Measurements from ENCODE around the gene CSDE1.
"Not testable (repeated sequence)": the region's sequence is repeated elsewhere in the genome, so short reads cannot be mapped to it uniquely, and the experiment has no call there.

Gene CSDE1

GRCh38 chr1:114757455-114758255 is at the start of gene CSDE1:
Gene CSDE1 (minus strand): TSS chr1:114757984. CDS start chr1:114739890, 18,094 bp downstream.
- DNase-seq = peak; percentile 99

- DNase-seq = not testable (repeated sequence)
Measured at GRCh38 chr1:114804449-114804848, 46.7 kb upstream of the CSDE1 start.

GRCh38 chr1:114803001-114803400 is 45.2 kb upstream of the CSDE1 start:
- no peak for DNase-seq

- DNase-seq = no peak
Measured at GRCh38 chr1:114794038-114794437, 36.3 kb upstream of the CSDE1 start.

- DNase-seq = not testable (repeated sequence)
Measured at GRCh38 chr1:114790581-114790980, 32.8 kb upstream of the CSDE1 start.

- not testable (repeated sequence) for DNase-seq
Measured at GRCh38 chr1:114786440-114786839, 28.7 kb upstream of the CSDE1 start.

GRCh38 chr1:114782476-114782875 is 24.7 kb upstream of the CSDE1 start:
- no peak for DNase-seq

GRCh38 chr1:114780344-114781226 is 22.8 kb upstream of the CSDE1 start, which contains the start of gene SIKE1:
Gene SIKE1 (minus strand): TSS chr1:114780685. CDS start chr1:114780607, 78 bp downstream.
- peak; percentile 91 for DNase-seq

- no peak for DNase-seq
Measured at GRCh38 chr1:114779722-114780121, 21.9 kb upstream of the CSDE1 start.

GRCh38 chr1:114776726-114777125 is 18.9 kb upstream of the CSDE1 start:
- DNase-seq = not testable (repeated sequence)

GRCh38 chr1:114771992-114772391 is 14.2 kb upstream of the CSDE1 start:
- DNase-seq = no peak

GRCh38 chr1:114770989-114771388 is 13.2 kb upstream of the CSDE1 start:
- no peak for DNase-seq

GRCh38 chr1:114764689-114765088 is 6.9 kb upstream of the CSDE1 start:
- no peak for DNase-seq

- peak; percentile 39 for DNase-seq
Measured at GRCh38 chr1:114758256-114758832, 560 bp upstream of the CSDE1 start.

- peak; percentile 50 for DNase-seq
Measured at GRCh38 chr1:114756949-114757454, 782 bp downstream of the CSDE1 start.

- DNase-seq = no peak
Measured at GRCh38 chr1:114756009-114756892, 1.5 kb downstream of the CSDE1 start.

GRCh38 chr1:114755006-114755931 is 2.5 kb downstream of the CSDE1 start:
- peak; percentile 10 for DNase-seq

GRCh38 chr1:114753702-114754101 is 4.1 kb downstream of the CSDE1 start:
- DNase-seq = not testable (repeated sequence)

GRCh38 chr1:114753143-114753542 is 4.6 kb downstream of the CSDE1 start:
- DNase-seq = no peak

GRCh38 chr1:114750780-114751179 is 7.0 kb downstream of the CSDE1 start:
- DNase-seq = no peak

- DNase-seq = no peak
Measured at GRCh38 chr1:114749835-114750234, 7.9 kb downstream of the CSDE1 start.
